Natural killer cell (primary cell): ENCODE data around the gene PLEKHA5. TPM values are rescaled to one million over a fixed set of nuclear protein-coding genes. Genes with fewer than 3 reads are reported as not detected.

ENCODE experiments used
- ATAC-seq, 3 donors: fragments of 150-1000 bp in 2 of 3; fragments of 200-7000 bp in 1 of 3; cut with Tn5 transposase; 1 replicate in 1 of 3; 2 replicates in 2 of 3; pipeline ENCODE4 v1.10.0; 2021; ENCODE audit warnings: mild to moderate bottlenecking in 2 of 3, moderate library complexity in 2 of 3
- DNase-seq, 2 donors: peaks; one replicate each; pipeline versions ENCODE4 v3.0.0 to v3.0.0-alpha.2; 2013 to 2021; ENCODE audit warnings: mixed read lengths in 1 of 2
- H3K27ac ChIP-seq: one replicate; pipeline ENCODE4 v1.5.1; 2013; ENCODE audit warnings: mild to moderate bottlenecking, low read length
- H3K27me3 ChIP-seq: one replicate; pipeline ENCODE4 v1.6.1; 2013; ENCODE audit warnings: low read length; ENCODE audit not compliant: control insufficient read depth, insufficient read depth
- H3K36me3 ChIP-seq: one replicate; pipeline ENCODE4 v1.6.1; 2013; ENCODE audit warnings: low read length; ENCODE audit not compliant: control insufficient read depth, insufficient read depth
- H3K4me1 ChIP-seq: one replicate; pipeline ENCODE4 v1.6.1; 2013; ENCODE audit warnings: low read length; ENCODE audit not compliant: control insufficient read depth, insufficient read depth
- H3K4me3 ChIP-seq: one replicate; pipeline ENCODE4 v1.5.1; 2013; ENCODE audit warnings: low read length
- H3K9me3 ChIP-seq: one replicate; pipeline ENCODE4 v1.6.1; 2013; ENCODE audit warnings: low read length; ENCODE audit not compliant: control insufficient read depth, insufficient read depth
- H3K27ac Mint-ChIP-seq, 2 donors: one replicate each; pipeline ENCODE4 v1.8.0; 2022; ENCODE audit warnings: mild to moderate bottlenecking in 2 of 2, mixed read lengths in 2 of 2, moderate library complexity in 1 of 2
- H3K27me3 Mint-ChIP-seq, 2 donors: one replicate each; pipeline ENCODE4 v1.8.0; 2022; ENCODE audit warnings: low read depth in 2 of 2, mixed read lengths in 2 of 2
- H3K36me3 Mint-ChIP-seq: one replicate; pipeline ENCODE4 v1.8.0; 2022; ENCODE audit warnings: mixed read lengths
- H3K4me1 Mint-ChIP-seq, 2 donors: one replicate each; pipeline ENCODE4 v1.8.0; 2022; ENCODE audit warnings: mixed read lengths in 2 of 2
- H3K4me3 Mint-ChIP-seq: one replicate; pipeline ENCODE4 v1.8.0; 2022; ENCODE audit warnings: mild to moderate bottlenecking, moderate library complexity, mixed read lengths
- H3K9me3 Mint-ChIP-seq, 2 donors: one replicate each; pipeline ENCODE4 v1.8.0; 2022; ENCODE audit warnings: mixed read lengths in 2 of 2
- CTCF ChIP-seq: fragments of 200-600 bp; IDR thresholded peaks from one replicate; pipeline ENCODE4 v1.8.0; 2022; ENCODE audit warnings: antibody characterized with exemption
- WGBS: methylation state at CpG from one replicate; pipeline ENCODE4 v1.1.7; 2013; ENCODE audit warnings: missing lambda C conversion rate; ENCODE audit not compliant: insufficient coverage; 5-methylcytosine and 5-hydroxymethylcytosine counted together
- intact Hi-C: fragments of 100-400 bp; cut with micrococcal nuclease; formaldehyde crosslinking; loops from one replicate; pipeline ENCODE4 v1.14.2; 2022
- total RNA-seq, 4 donors: library from RNA; stranded (reverse); fragments of 120-200 nt in 1 of 4; gene quantifications; one replicate each; pipeline versions ENCODE4 v1.2.3 to v1.2.4, GENCODE V29; 2013 to 2022

Gene PLEKHA5
- total RNA-seq, 3 donors from 2014 or later (not counting 1 experiment from before 2014, with no cell fraction given), result 5.2 to 12.1 (median 7.0) TPM

GRCh38 chr12:19273482-19274330 is 144.2 kb downstream of the PLEKHA5 start:
- Histone ChIP-seq H3K27me3 (no peaks in the 10 kb centered on the region), H3K4me1 (peaks cover 15% of the 10 kb centered on the region), H3K4me3 (no peak overlapping the region), H3K27ac (no peak overlapping the region), H3K9me3 (no peaks in the 10 kb centered on the region), H3K36me3 (no peaks in the 10 kb centered on the region)
- peak; percentile 84 to 97 (median 94) for ATAC-seq
- no peaks in the 10 kb centered on the region for H3K9me3 Mint-ChIP-seq
- intact Hi-C loops, result no loop called here
- H3K36me3 Mint-ChIP-seq, result no peaks in the 10 kb centered on the region
- H3K4me1 Mint-ChIP-seq, result peaks cover 10 to 14% of the 10 kb centered on the region in 2 donors
- peak in 1 of 2 donors; percentile 80 for DNase-seq
- no peak for TF ChIP-seq CTCF
- H3K27ac Mint-ChIP-seq, result peak overlapping the region in 1 of 2 donors; percentile 66
- no peaks in the 10 kb centered on the region for H3K27me3 Mint-ChIP-seq
- WGBS, result 98% methylated on average over 3 of the region's 4 CpGs
- no peak overlapping the region for H3K4me3 Mint-ChIP-seq

GRCh38 chr12:19276767-19277166 is 147.2 kb downstream of the PLEKHA5 start:
- intact Hi-C loops, result no loop called here
- Mint-ChIP-seq H3K4me1 (peaks cover 10 to 14% of the 10 kb centered on the region in 2 donors), H3K4me3 (no peak overlapping the region), H3K27ac (no peak overlapping the region), H3K36me3 (no peaks in the 10 kb centered on the region), H3K27me3 (no peaks in the 10 kb centered on the region), H3K9me3 (no peaks in the 10 kb centered on the region)
- Histone ChIP-seq H3K36me3 (no peaks in the 10 kb centered on the region), H3K27ac (no peak overlapping the region), H3K9me3 (no peaks in the 10 kb centered on the region), H3K27me3 (no peaks in the 10 kb centered on the region), H3K4me3 (no peak overlapping the region), H3K4me1 (peaks cover 15% of the 10 kb centered on the region)
- no peak for TF ChIP-seq CTCF
- DNase-seq (no peak), ATAC-seq (no peak)

GRCh38 chr12:19277711-19278110 is 148.2 kb downstream of the PLEKHA5 start:
- H3K27me3 ChIP-seq, result no peaks in the 10 kb centered on the region
- Mint-ChIP-seq H3K9me3 (no peaks in the 10 kb centered on the region), H3K4me3 (no peak overlapping the region), H3K4me1 (peaks cover 10 to 14% of the 10 kb centered on the region in 2 donors), H3K27me3 (no peaks in the 10 kb centered on the region), H3K27ac (no peak overlapping the region), H3K36me3 (no peaks in the 10 kb centered on the region)
- H3K9me3 ChIP-seq, result no peaks in the 10 kb centered on the region
- no peaks in the 10 kb centered on the region for H3K36me3 ChIP-seq
- DNase-seq (no peak), ATAC-seq (no peak)
- intact Hi-C loops, result no loop called here
- TF ChIP-seq CTCF, result no peak
- H3K4me1 ChIP-seq, result peaks cover 15% of the 10 kb centered on the region
- no peak overlapping the region for H3K4me3 ChIP-seq
- no peak overlapping the region for H3K27ac ChIP-seq

GRCh38 chr12:19278407-19278806 is 148.9 kb downstream of the PLEKHA5 start:
- no peaks in the 10 kb centered on the region for H3K9me3 Mint-ChIP-seq
- TF ChIP-seq CTCF, result no peak
- no peak overlapping the region for H3K4me3 Mint-ChIP-seq
- H3K4me1 Mint-ChIP-seq, result peaks cover 9 to 14% of the 10 kb centered on the region in 2 donors
- no peaks in the 10 kb centered on the region for H3K36me3 ChIP-seq
- H3K27me3 Mint-ChIP-seq, result no peaks in the 10 kb centered on the region
- ATAC-seq (no peak), DNase-seq (no peak)
- H3K36me3 Mint-ChIP-seq, result no peaks in the 10 kb centered on the region
- WGBS, result 84% methylated on average over 2 of the region's 2 CpGs
- no peak overlapping the region for H3K4me3 ChIP-seq
- intact Hi-C loops, result no loop called here
- no peaks in the 10 kb centered on the region for H3K9me3 ChIP-seq
- H3K27me3 ChIP-seq, result no peaks in the 10 kb centered on the region
- no peak overlapping the region for H3K27ac ChIP-seq
- no peak overlapping the region for H3K27ac Mint-ChIP-seq
- H3K4me1 ChIP-seq, result peaks cover 13% of the 10 kb centered on the region
